ENCODE results near the gene HOXC9.

GRCh38 chr12:54024581-54025305, 24.8 kb downstream of the HOXC9 start:
- TF ChIP-seq MYC (IDR thresholded peaks at IDR 0.05; ENCODE audit: low read depth, low read length) (no peak), CTCF (IDR thresholded peaks at IDR 0.05; ENCODE audit: low read depth, low read length) (no peak), MAX (IDR thresholded peaks at IDR 0.05; ENCODE audit: low read depth, low read length) (no peak)
